Upper lobe of left lung (tissue), 4 donors: Measurements from ENCODE around the gene TMEM217.

ENCODE experiments used
- EP300 ChIP-seq, 4 donors: sonication (generic); formaldehyde crosslinking; IDR thresholded peaks; one replicate each; pipeline ENCODE4 v1.5.1; 2017; ENCODE audit warnings: antibody characterized with exemption in 4 of 4, control low read depth in 2 of 4
- POLR2A ChIP-seq, 4 donors: fragments of 450-650 bp; IDR thresholded peaks; one replicate each; pipeline ENCODE4 v1.5.1; 2016 to 2017; ENCODE audit warnings: antibody characterized with exemption in 4 of 4, mild to moderate bottlenecking in 2 of 4
- POLR2AphosphoS5 ChIP-seq, 2 donors: sonication (generic); formaldehyde crosslinking; IDR thresholded peaks; one replicate each; pipeline ENCODE4 v1.5.1; 2017; ENCODE audit warnings: antibody characterized with exemption in 2 of 2

DNA sequence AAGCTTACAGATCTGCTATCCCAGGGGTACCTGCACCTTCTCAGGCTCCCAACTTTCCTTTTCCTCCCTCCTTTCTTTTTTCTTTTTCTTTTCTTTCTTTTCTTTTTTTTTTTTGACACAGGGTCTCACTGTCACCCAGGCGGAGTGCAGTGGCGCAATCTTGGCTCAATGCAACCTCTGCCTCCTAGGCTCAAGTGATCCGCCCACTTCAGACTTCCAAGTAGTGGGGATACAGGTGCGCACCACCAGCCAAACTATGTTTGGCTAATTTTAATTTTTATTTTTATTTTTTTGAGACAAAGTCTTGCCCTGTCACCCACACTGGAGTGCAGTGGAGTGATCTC, 52.0 kb downstream of the TMEM217 start:
- TF ChIP-seq POLR2A (IDR thresholded peaks at IDR 0.05) (no peak), POLR2AphosphoS5 (IDR thresholded peaks at IDR 0.05) (no peak), EP300 (IDR thresholded peaks at IDR 0.05) (no peak)
